Measurements from ENCODE around the gene SPATA16.

- no peak for TF ChIP-seq CTCF (conservative IDR thresholded peaks at IDR 0.05 in 1 of 2, IDR thresholded peaks at IDR 0.05 in 1 of 2; ENCODE audit: extremely low read depth in 1 of 2, insufficient read depth in 1 of 2, low read depth in 1 of 2, low read length in 2 of 2)
- no peak for TF ChIP-seq EZH2 (IDR thresholded peaks at IDR 0.05; ENCODE audit: borderline replicate concordance, low read length)
These were observed 32.6 kb upstream of the SPATA16 start for GRCh38 chr3:173173652-173174051.

Measured in mammary epithelial cell (primary cell).